Left renal cortex interstitium (tissue), 4 donors: ENCODE measurements around the gene ANO6. TPM values are rescaled to one million over a fixed set of nuclear protein-coding genes. Genes with fewer than 3 reads are reported as not detected.
A peak's percentile ranks its signal among the peaks of the same experiment; 100 is the strongest.
"Not testable (repeated sequence)": the region's sequence is repeated elsewhere in the genome, so short reads cannot be mapped to it uniquely, and the experiment has no call there.

Experiments used
- DNase-seq, 4 donors: peaks; one replicate each; pipeline ENCODE4 v3.0.0-alpha.2; 2013; ENCODE audit warnings: low read depth in 4 of 4, low spot score in 2 of 4, missing footprints in 1 of 4
- polyA plus RNA-seq, 4 donors: library from polyadenylated mRNA; unstranded; fragments of 120-200 nt; gene quantifications; one replicate each; pipeline ENCODE4 v1.2.1, GENCODE V29; 2013; ENCODE audit not compliant: insufficient read length in 4 of 4

Gene ANO6
- polyA plus RNA-seq, 4 donors, result 64.5 to 79.7 (median 68.0) TPM

DNA sequence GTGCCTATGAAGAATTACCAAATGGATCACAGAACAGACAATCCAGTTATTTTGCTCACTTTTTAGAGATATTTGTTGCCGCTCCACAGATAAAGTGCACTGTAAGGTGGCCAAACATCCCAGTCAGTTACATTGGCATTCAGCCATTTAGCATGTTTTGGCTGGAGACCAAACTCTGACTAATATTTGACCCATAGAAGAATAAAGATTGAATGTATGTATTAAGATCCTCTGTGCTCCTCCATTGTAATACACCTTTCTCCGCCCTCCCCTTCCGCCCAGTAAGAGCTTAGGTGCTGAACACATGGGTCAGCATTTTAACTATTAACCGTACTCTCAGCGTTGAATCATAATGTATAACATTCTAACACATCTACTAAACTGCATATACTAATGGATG, 163.4 kb downstream of the ANO6 start:
- no peak for DNase-seq

DNA sequence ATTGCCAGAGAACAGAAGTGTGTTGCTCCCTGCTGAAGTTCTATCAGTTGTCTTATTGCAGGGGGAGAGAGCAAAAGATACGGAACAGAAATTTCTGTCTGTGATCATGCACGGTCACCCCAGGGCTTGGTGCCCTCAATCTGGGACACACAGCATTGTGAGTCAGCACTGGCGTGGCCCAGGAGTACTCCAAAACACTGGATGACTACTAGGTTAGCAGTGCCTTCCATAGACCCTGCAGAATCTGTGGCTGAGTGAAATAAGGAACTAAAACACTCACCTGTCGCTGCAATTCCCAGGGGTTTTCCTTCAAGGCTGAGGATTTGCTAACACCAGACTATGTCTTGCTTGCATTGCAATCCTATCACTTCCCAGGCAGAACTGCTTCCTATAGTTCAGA, 165.5 kb downstream of the ANO6 start:
- no peak for DNase-seq

DNA sequence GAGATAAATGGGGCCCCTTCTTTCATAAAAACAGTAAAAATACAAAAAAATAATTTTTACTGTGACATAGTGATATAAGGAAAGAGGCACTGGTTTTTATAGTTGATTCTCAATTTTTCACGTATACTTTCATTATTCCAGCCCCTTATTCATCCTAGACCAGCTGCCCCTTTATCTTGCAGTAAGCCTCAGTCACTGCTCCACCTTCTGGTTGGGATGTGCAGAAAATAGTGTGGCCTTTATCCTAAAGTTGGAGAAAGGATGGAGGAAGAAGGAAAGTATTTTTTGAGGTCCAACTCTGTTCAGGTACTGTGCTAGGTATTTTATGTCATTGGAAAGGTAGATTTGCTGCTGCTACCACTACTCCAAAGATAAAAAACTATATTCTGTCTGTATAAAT, 172.7 kb downstream of the ANO6 start:
- DNase-seq, result peak in 3 of 4 donors; percentile 15 to 34 (median 19)

DNA sequence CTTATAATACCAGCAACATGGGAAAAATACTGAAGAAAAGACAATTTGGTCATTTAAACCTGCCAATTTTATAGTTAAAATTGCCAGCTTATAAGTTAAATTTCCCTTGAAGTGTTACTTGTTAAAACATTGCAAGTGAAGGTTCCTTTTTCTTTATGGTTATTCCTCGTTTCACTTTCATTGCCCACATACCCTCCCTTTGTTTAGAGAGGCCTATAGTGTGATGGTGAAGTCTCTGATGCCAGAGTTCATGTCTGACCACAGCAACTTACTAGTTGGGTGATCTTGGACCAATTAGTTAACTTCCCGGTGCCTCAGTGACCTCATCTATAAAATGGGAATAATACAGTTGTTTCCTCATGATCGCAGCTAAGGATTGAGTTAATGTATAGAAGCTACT, 173.5 kb downstream of the ANO6 start:
- no peak for DNase-seq

DNA sequence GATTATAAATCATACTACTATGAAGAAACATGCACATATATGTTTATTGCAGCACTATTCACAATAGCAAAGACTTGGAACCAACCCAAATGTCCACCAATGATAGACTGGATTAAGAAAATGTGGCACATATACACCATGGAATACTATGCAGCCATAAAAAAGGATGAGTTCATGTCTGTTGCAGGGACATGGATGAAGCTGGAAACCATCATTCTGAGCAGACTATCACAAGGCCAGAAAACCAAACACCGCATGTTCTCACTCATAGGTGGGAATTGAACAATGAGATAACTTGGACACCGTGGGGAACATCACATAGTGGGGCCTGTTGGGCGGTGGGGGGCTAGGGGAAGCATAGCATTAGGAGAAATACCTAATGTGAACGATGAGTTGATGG, 181.6 kb downstream of the ANO6 start:
- not testable (repeated sequence) for DNase-seq

DNA sequence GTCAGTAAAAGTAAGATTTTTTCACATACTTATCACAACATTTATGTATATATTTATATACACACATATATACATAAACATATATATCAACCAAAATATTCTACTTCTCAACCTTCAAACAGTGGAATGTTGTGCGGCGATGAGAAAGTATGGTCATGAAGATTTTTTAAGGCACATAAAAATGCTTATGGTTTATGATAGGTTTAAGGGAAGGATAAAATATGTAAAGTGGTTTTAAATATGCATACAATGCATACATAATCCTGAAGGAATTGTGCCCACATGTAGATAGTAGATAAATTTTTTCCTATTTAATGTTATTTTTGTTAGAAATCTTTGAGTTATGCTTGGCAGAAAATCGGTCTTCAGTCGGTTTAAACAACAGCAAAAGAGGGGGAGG, 182.7 kb downstream of the ANO6 start:
- DNase-seq, result no peak

DNA sequence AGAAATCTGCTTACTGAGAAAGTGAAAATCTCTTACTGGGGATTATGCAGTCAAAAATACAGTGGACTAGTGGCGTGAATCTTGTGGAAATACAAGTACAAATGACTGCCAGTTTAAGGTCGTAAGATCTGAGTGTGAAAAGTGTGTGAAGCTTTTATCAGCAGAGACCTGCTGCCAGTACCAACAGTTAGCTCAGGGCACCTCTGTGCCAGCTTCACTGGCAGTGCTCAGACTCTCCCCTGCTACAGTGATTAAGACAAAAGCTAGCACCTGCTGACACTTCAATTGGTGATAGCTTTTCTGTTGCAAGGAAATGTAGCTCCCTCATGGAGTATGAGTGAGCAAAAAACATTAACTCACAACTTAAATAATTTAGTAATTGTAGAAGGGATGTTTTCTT, 185.1 kb downstream of the ANO6 start:
- no peak for DNase-seq

DNA sequence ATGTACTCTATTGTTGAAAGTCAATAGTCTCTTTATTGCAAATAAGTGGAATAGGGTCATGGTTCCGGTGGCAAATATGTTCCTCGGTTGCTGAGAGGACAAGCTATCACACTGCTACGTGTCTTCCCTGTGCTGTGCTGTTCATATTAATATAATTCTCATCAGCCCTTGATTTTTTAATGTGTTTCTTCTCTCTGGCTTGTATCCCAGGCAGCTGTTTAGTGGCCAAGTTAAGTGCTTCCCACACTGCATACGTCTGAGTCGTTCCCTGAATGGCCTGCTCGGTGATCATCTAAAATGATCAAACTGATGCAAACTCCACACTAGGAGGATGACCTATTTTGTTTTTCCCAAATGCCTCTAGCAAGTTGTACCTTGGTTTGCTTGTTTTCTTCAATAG, 186.4 kb downstream of the ANO6 start:
- no peak for DNase-seq

DNA sequence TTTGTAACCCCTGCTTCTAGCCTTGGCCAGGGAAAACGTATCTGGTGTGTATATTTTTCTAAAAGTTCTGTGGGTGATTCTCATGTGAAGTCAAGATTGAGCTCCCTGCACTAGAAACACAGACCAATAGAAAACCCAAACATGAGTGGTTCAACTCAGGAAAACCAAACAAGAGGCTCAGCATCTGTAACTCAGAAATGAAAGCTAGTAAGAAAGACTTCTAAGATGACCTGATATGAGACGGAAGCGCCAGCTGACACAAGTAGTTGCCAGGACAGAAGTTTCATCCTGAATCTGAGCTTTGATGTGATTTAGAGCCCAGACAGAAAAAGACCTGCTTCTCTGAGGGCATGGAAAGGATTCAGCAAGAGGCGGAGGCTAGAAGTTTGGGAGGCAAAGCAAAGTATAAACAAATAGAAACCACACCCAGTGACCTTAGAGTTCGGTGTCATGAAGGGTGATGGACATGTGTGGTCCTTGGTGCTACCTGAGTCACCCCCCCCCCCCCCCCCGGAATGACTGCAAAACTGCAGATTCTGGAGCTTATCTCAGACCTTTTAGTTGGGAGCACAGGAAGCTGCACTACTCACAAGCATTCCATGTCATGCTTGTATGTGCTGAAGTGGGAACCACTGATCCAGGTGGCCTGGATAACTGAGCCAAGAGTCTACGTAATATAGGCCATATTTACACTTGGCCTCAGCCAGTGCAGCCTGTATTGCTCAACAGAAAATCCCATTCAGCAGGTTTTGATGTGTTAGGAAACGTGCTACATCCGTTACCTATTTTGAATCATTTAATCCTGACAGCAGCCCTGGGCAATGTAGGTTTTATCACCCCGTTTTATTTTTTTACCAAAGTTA, 191.3 kb downstream of the ANO6 start:
- no peak for DNase-seq

DNA sequence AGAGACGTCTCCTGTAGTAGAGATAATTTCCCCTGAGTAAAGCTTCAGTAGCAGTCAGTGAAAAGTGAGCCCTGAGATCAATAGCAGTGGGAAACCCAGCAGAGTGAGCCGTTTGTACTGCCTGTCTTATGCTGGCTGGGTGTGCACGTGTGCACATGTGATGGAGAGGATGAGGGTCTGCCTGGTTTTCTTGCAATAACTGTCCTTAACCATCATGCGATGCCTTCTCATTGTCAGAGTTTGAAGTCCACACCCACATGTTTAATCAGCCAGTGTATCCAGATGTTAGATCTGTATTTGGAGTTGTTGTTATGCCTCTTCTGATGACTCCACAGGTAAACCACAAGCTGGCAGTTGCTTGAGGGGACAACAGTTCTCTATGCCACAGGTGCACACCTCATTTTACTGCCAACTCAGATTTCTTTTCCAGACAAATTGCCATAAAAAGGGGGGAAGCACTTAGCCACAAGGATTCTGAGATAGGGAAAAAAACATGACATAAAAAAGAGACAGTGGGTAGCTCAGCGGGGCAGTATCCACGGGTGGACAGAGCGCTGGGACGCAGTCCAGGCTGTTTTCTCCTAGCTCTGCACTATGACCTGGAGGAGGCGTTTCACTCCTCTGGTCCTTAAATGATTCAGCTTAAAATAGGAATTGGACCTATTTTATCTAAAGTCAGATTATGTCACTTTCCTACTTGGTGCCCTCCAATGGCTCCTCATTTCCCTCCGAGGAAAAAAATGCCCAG, 192.3 kb downstream of the ANO6 start:
- no peak for DNase-seq

DNA sequence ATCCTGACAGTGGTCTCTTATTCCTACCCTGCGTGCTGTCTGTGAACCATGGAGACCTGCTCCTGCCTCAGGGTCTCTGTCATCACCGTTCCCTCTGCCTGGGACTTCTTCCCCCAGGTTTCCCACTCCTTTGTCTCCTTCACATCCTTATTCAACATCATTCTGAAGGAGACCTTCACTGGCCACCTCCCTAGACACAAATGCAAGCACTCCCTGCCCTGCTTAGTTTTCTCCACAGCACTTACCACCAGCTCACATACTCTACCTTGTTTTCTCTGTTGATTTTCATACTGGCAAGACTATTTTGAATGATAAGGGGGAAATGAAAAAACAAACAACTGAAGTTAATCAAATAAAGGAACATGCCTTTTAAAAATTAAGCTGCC, 192.8 kb downstream of the ANO6 start:
- DNase-seq, result no peak

DNA sequence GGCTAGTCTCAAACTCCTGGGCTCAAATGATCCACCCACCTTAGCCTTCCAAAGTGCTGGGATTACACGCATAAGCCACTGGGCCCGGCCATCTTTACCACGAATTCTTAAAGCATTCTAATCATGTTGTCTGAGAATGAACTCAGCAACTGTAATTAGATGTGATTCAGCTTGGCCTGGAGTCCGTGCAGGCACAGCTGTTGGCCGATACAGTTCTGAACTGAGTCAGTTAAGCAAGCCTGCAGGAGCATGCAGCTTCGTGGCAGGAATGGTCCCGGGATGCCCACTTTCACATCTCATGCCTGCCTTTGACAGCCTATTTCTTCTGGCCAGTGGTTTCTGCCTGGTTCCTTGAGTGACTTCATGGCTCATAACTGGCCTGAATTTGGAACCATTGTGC, 194.1 kb downstream of the ANO6 start:
- no peak for DNase-seq

DNA sequence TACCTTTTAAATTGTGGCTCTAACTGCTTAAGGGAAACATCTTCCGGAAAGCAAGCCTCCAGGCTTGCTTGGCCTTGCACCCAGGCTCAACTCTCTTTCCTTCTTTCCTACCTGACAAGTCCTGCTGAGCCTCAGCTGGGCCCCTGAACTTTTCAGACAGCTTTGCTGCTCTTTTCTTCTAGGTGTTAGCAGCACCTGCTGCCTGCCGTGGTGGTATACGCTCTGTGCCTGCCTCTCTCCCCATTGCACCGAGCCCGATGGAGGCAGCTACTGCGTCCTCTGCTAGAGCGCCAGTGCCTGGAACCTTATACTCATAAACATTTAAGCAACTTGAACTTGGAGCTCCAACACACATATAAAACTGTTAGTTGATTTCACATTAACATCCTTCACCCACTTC, 195.7 kb downstream of the ANO6 start:
- no peak for DNase-seq

DNA sequence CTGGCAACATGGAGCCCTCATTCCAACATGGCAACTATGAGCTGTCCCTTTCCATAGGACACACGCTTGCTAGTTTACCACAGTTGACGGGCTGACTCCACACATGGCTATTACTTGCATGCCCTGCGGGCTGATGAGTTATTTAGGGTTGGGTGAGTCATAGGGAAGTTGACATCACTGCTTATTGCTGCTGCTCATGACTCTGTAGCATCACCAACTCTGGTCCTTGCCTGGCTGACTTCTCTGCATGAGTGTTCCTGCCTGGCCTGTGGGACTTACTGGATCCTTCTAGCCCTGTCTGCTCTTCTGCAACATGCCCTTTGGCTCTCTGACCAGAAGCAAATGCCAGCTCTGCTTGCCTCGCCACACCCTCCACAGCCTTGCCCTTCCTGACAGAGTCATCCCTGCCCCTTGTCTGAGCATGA, 199.5 kb downstream of the ANO6 start:
- no peak for DNase-seq

DNA sequence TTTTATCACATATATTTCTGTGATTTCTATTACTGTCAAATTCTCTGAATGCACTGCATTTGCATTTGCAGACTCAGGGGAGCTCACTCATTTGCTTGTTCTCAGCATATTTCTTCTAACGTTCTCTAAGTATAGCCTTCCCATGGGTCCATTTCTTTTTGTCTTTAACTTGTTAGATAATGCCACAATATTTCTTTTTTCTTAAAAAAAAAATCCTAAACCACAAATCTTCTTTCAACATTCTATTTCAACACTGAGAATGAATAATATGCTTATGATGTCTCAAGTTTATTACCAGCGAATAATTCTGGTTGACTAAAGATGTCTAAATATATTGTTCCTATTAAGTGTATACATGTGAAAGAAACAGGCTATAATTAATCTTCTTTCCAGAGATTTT, 200.2 kb downstream of the ANO6 start:
- peak in 1 of 4 donors; percentile 16 for DNase-seq

DNA sequence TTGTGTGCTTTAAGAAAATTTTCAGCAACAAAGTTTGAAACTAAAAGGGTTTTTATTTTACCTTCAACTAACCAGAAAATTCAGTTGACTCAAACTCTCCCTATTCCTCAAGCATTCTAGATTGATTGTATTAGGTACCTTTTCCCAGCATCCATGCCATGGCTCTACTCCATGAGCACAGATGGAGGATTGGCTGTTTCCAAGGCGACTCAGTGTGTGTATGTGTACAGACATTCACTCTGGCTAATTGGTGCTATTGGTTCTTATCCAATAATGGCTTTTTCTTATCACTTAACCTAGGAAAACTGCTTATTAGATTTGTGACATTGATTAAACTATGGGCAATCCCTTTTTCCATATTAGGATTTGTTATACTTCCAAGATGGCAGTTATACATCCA, 202.6 kb downstream of the ANO6 start:
- no peak for DNase-seq

DNA sequence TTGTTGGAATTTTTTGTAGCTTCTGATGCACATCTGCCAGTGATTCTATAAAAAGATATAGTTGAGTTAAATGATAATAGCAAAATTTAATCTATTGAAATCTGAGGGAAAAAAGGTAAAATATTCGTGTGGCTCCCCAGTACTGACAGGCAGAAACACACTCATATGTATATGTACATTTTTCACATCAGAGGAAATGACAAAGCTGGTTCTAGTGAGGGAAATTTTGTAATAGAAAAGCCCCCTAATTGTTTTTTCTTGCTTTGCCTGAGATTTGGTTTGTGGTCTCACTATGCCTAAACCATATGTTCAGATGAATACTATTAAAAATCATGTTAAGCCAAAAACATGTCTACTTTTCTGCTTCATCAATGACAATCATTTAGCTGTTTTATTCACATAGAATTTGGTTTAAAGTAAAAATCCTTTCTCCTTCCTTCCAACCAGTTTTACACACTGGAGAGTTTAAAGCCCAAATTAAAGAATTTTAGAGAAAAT, 203.5 kb downstream of the ANO6 start:
- DNase-seq, result no peak

DNA sequence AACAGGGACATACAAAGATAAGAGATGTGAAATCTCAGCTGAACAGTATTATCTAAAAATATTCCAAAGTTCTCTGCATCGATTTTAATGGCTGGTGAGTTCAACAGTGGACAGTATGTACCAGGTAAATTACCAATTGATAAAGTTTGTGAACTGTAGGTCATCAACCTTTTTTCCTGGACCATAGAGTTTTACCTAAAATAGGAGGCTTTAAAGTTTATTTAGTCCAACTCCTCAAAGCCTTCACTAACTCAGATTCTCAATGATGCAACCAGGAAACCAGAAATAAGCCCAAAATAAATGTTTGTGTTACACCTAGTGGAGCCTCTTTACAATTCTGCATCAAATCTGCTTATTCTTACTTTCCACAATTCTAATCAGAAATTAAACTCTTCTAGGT, 205.8 kb downstream of the ANO6 start:
- DNase-seq, result no peak

DNA sequence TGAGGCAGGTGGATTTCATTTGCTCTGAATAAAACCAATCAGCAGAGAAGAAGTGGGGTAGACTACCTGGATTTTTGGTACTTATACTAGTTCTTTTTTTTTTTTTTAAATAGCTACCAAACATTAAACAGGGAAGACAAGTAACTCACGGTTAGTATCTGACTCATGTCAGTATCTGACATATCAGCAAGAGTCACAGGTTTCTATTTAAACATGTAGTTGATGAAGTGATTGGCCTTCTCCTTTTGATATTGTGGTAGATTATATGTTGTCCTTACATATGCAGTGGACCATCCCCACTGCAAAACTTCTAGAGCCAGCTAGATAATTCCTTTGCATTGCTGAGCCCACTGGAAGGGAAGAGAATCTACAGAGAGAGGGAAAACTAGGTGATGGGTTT, 208.0 kb downstream of the ANO6 start:
- no peak for DNase-seq

DNA sequence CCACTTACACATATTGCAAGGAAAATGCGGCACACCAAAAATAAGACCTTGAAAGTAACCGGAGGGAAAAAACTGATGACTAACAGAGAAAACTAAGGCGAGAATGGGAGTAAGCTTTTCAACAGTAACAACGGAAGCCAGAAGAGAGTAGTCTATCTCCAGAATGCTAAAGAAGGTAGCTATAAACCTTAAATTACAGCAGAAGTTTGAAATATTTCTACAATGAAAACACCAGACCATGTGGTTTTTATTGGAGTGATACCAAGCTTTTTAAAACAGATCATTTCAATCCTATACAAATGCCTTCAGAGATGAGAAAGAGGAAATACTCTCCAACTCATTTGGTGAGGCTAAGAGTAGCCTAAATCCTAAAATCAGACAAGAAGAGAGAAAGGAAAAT, 209.5 kb downstream of the ANO6 start:
- no peak for DNase-seq

DNA sequence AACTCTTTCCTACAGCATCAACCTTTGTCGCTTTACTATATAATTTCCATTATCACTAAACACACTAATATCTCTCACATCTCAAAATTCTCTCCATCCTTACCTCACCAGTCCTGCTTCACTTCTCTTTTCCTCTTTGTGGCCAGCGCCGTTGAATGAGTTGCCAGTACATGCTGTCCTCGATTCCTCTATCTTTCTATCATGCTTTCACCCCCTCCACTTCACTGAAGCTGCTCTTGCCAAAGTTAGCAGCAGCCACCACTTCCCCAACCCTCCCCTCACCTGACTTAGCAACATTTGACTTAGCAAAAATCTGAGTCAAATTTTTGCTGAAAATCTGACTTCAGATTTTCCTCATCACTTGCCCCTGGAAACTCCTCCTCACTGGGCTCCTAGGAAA, 210.4 kb downstream of the ANO6 start:
- DNase-seq, result no peak

DNA sequence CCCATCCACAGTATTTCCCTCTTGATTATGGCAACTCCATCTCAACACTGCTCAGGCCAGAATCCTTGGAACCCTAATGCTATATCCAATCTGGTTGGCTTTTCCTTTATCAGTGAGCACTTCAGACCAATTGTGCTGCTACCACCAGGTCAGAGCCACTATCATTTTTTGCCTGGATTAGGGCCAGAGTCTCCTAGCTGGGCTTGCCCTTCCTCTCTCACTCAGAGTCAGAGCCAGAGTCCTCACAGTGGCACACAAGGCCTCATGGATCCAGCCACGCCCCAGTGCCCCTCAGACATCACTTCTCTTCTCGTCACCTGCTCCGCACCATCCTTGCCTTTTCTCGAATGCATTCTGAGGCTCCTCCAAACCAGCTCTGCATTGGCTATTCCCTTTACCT, 211.1 kb downstream of the ANO6 start:
- DNase-seq, result no peak
